SH-SY5Y (cell line): ENCODE measurements around the gene SLC9A5.

Experiments
- GATA2 ChIP-seq: IDR thresholded peaks from 2 replicates; pipeline ENCODE4 v1.6.1; 2011; ENCODE audit warnings: mild to moderate bottlenecking, low read depth, low read length
- GATA3 ChIP-seq: IDR thresholded peaks from 2 replicates; pipeline ENCODE4 v1.6.1; 2011; ENCODE audit warnings: low read depth, mild to moderate bottlenecking, low read length, moderate library complexity

- TF ChIP-seq GATA2, result no peak
- TF ChIP-seq GATA3, result no peak
Measured at GRCh38 chr16:67312719-67313118, 63.9 kb downstream of the SLC9A5 start.
